Measurements from ENCODE around the gene TMEM132E.

Gene TMEM132E

GRCh38 chr17:34637041-34637547, 57.7 kb downstream of the TMEM132E start:
- no peak for DNase-seq

GRCh38 chr17:34637548-34638525, 58.5 kb downstream of the TMEM132E start:
- peak; percentile 70 for DNase-seq

- no peak for DNase-seq
Observed at GRCh38 chr17:34638526-34639260, 59.3 kb downstream of the TMEM132E start.

GRCh38 chr17:34639706-34640425, 60.5 kb downstream of the TMEM132E start:
- no peak for DNase-seq

- no peak for DNase-seq
Observed at GRCh38 chr17:34641368-34641767, 62.0 kb downstream of the TMEM132E start.

- no peak for DNase-seq
Observed at GRCh38 chr17:34644941-34645550, 65.7 kb downstream of the TMEM132E start.

- no peak for DNase-seq
Observed at GRCh38 chr17:34645594-34645993, 66.2 kb downstream of the TMEM132E start.

GRCh38 chr17:34647511-34647910, 68.1 kb downstream of the TMEM132E start:
- no peak for DNase-seq

GRCh38 chr17:34650051-34650750, 70.8 kb downstream of the TMEM132E start:
- DNase-seq: no peak

GRCh38 chr17:34651402-34651811, 72.0 kb downstream of the TMEM132E start:
- DNase-seq: no peak

- DNase-seq: no peak
Observed at GRCh38 chr17:34652021-34652555, 72.7 kb downstream of the TMEM132E start.

- DNase-seq: no peak
Observed at GRCh38 chr17:34653511-34653910, 74.1 kb downstream of the TMEM132E start.

GRCh38 chr17:34654276-34654880, 75.0 kb downstream of the TMEM132E start:
- DNase-seq: no peak

- DNase-seq: no peak
Observed at GRCh38 chr17:34654881-34655276, 75.5 kb downstream of the TMEM132E start.

- DNase-seq: no peak
Observed at GRCh38 chr17:34656801-34657200, 77.4 kb downstream of the TMEM132E start.

GRCh38 chr17:34658811-34659560, 79.6 kb downstream of the TMEM132E start:
- DNase-seq: no peak

GRCh38 chr17:34663714-34664113, 84.3 kb downstream of the TMEM132E start:
- no peak for DNase-seq

GRCh38 chr17:34665150-34665806, 85.9 kb downstream of the TMEM132E start:
- DNase-seq: no peak
